GM12878 (cell line): ENCODE measurements around the gene PHC2. TPM values are rescaled to one million over a fixed set of nuclear protein-coding genes. Genes with fewer than 3 reads are reported as not detected.

ENCODE experiments used
- ATAC-seq: fragments of 200-7000 bp; cut with Tn5 transposase; 3 replicates; pipeline ENCODE4 v1.9.1; 2020; ENCODE audit warnings: mild to moderate bottlenecking, moderate library complexity
- BruUV-seq: library from RNA; stranded (reverse); fragments of 400-500 nt; replicated peaks from 2 replicates; lab custom pipeline; 2021; lab: Mats Ljungman, UMichigan
- CTCF ChIA-PET: fragments of 300-600 bp; sonication (Branson Sonifier 250); formaldehyde crosslinking; extraction: SDS; loops from one replicate; lab custom pipeline; 2021; ENCODE audit warnings: inconsistent platforms; lab: Yijun Ruan, JAX
- POLR2A ChIA-PET: fragments of 350-600 bp; formaldehyde crosslinking; extraction: SDS; loops from one replicate; lab custom pipeline; 2021; ENCODE audit warnings: inconsistent platforms; lab: Charles Lee
- RAD21 ChIA-PET: fragments of 300-600 bp; sonication (Branson Sonifier 250); formaldehyde crosslinking; loops from one replicate; lab custom pipeline; 2023; ENCODE audit warnings: antibody characterized with exemption; ENCODE audit not compliant: unreplicated experiment; lab: Charles Lee
- SMC1A ChIA-PET: fragments of 300-600 bp; sonication (Branson Sonifier 250); formaldehyde crosslinking; loops from one replicate; lab custom pipeline; 2023; ENCODE audit not compliant: unreplicated experiment, uncharacterized antibody; lab: Charles Lee
- DNase-seq: peaks from one replicate; pipeline ENCODE4 v3.0.0-alpha.2; 2011; ENCODE audit warnings: low read depth, low spot score
- FAIRE-seq: peaks from 3 replicates; lab custom pipeline; 2011; peaks lifted over from hg19 to GRCh38; lab: Jason Lieb, UNC
- H2AFZ ChIP-seq: 2 replicates; pipeline ENCODE4 v1.6.0; 2011; ENCODE audit warnings: low read depth, low read length, control low read depth; ENCODE audit not compliant: control insufficient read depth
- H3K27ac ChIP-seq: 2 replicates; pipeline ENCODE4 v1.5.1; 2011; ENCODE audit warnings: control low read depth; ENCODE audit not compliant: control insufficient read depth, insufficient read depth
- H3K27me3 ChIP-seq, 2 experiments: replicated peaks in 1 of 2; 2 replicates each; pipeline versions ENCODE4 v1.6.0 to v1.6.1; 2011; ENCODE audit warnings: low read length in 1 of 2; ENCODE audit not compliant: control insufficient read depth in 2 of 2, insufficient read depth in 2 of 2
- H3K36me3 ChIP-seq, 2 experiments: 2 replicates each; pipeline ENCODE4 v1.5.1; 2011; ENCODE audit warnings: low read length in 1 of 2; ENCODE audit not compliant: control insufficient read depth in 2 of 2, insufficient read depth in 2 of 2
- H3K4me1 ChIP-seq: 2 replicates; pipeline ENCODE4 v1.6.1; 2011; ENCODE audit warnings: mild to moderate bottlenecking, low read length, moderate library complexity, mixed read lengths; ENCODE audit not compliant: control insufficient read depth, insufficient read depth
- H3K4me2 ChIP-seq: 2 replicates; pipeline ENCODE4 v1.6.0; 2011; ENCODE audit warnings: control low read depth; ENCODE audit not compliant: control insufficient read depth, insufficient read depth
- H3K4me3 ChIP-seq: fragments of 200-600 bp; sonication (generic); 2 replicates; pipeline ENCODE4 v1.5.1; 2016
- H3K79me2 ChIP-seq: 2 replicates; pipeline ENCODE4 v1.6.0; 2011; ENCODE audit warnings: low read length; ENCODE audit not compliant: control insufficient read depth, insufficient read depth
- H3K9ac ChIP-seq: 2 replicates; pipeline ENCODE4 v1.8.0; 2011; ENCODE audit warnings: low read length, control low read depth, mixed read lengths; ENCODE audit not compliant: control insufficient read depth, insufficient read depth
- H3K9me3 ChIP-seq: replicated peaks from 3 replicates; pipeline ENCODE4 v1.5.1; 2011; ENCODE audit warnings: mild to moderate bottlenecking, low read length; ENCODE audit not compliant: control insufficient read depth, insufficient read depth
- H4K20me1 ChIP-seq: 2 replicates; pipeline ENCODE4 v1.6.0; 2011; ENCODE audit not compliant: control insufficient read depth, insufficient read depth
- BMI1 ChIP-seq: fragments of 450-650 bp; IDR thresholded peaks from 2 replicates; pipeline ENCODE4 v1.6.1; 2016; ENCODE audit warnings: mild to moderate bottlenecking, moderate library complexity, borderline replicate concordance
- MEF2A ChIP-seq: IDR thresholded peaks from 2 replicates; pipeline ENCODE4 v1.6.1; 2011; ENCODE audit warnings: low read depth, mild to moderate bottlenecking, low read length, moderate library complexity; ENCODE audit not compliant: insufficient read depth
- MYC ChIP-seq: IDR thresholded peaks from 2 replicates; pipeline ENCODE4 v1.6.1; 2011; ENCODE audit warnings: mild to moderate bottlenecking, low read length, moderate library complexity, inconsistent platforms; ENCODE audit not compliant: insufficient read depth, insufficient replicate concordance, insufficient read length, severe bottlenecking
- PAX8 ChIP-seq: fragments of 450-650 bp; IDR thresholded peaks from 2 replicates; pipeline ENCODE4 v1.6.1; 2017; ENCODE audit warnings: mild to moderate bottlenecking, moderate library complexity
- POLR2AphosphoS2 ChIP-seq: IDR thresholded peaks from 2 replicates; pipeline ENCODE4 v1.6.1; 2011; ENCODE audit warnings: low read depth, mild to moderate bottlenecking, low read length, improper control_type of control experiment, moderate library complexity
- POU2F2 ChIP-seq: IDR thresholded peaks from 3 replicates; pipeline ENCODE4 v1.6.1; 2011; ENCODE audit warnings: low read depth, mild to moderate bottlenecking, low read length, borderline replicate concordance
- RAD51 ChIP-seq: fragments of 450-650 bp; IDR thresholded peaks from 2 replicates; pipeline ENCODE4 v1.6.1; 2016; ENCODE audit warnings: moderate library complexity, mild to moderate bottlenecking, inconsistent platforms
- RCOR1 ChIP-seq: conservative IDR thresholded peaks from 2 replicates; pipeline ENCODE4 v1.6.1; 2012; ENCODE audit warnings: low read depth, low read length, improper control_type of control experiment
- SMC3 ChIP-seq: IDR thresholded peaks from 2 replicates; pipeline ENCODE4 v1.6.1; 2011; ENCODE audit warnings: low read length, improper control_type of control experiment, borderline replicate concordance
- TBL1XR1 ChIP-seq: IDR thresholded peaks from 2 replicates; pipeline ENCODE4 v1.6.1; 2012; ENCODE audit warnings: low read depth, low read length, improper control_type of control experiment
- WGBS: methylation state at CpG from one replicate; pipeline ENCODE4 v1.1.6; 2016; ENCODE audit warnings: low lambda C conversion rate; ENCODE audit not compliant: insufficient replicate concordance, insufficient coverage; ENCODE audit errors: missing lambda C conversion rate; 5-methylcytosine and 5-hydroxymethylcytosine counted together
- in situ Hi-C: fragments of 300-500 bp; cut with MboI; formaldehyde crosslinking; loops from 9 replicates; pipeline ENCODE4 v1.14.3; 2018; ENCODE audit warnings: mixed read lengths
- intact Hi-C: fragments of 100-400 bp; cut with micrococcal nuclease; formaldehyde crosslinking; loops from one replicate; pipeline ENCODE4 v1.14.2; 2022; ENCODE audit not compliant: unreplicated experiment
- polyA plus RNA-seq, 11 experiments: library from polyadenylated mRNA; depleted of rRNA in 4 of 11; unstranded in 6 of 11; stranded (reverse) in 5 of 11; fragments of >200 nt; fragmentation: Nextera tagmentation in 4 of 11; fragmentation: Illumina TruSeq in 1 of 11; extraction: Ambion mirVana in 4 of 11; extraction: Trizol in 1 of 11; gene quantifications; 1 replicate in 1 of 11; 2 replicates in 10 of 11; pipeline versions ENCODE4 v1.2.1 to v1.2.3, GENCODE V29; 2011 to 2016; ENCODE audit warnings: inconsistent platforms in 2 of 11, missing spikeins in 2 of 11, low read depth in 1 of 11
- total RNA-seq, 4 experiments: library from RNA; depleted of rRNA in 3 of 4; stranded (reverse); fragments of >200 nt in 3 of 4; fragmentation: Illumina TruSeq in 1 of 4; extraction: Trizol in 1 of 4; gene quantifications; 2 replicates each; pipeline versions ENCODE4 v1.2.1 to v1.2.3, GENCODE V29; 2013 to 2021

PHC2 gene
- total and polyA plus RNA-seq, 10 of the 15 experiments (the other 5 are each of a cell fraction or from before 2014, with no cell fraction given), result 2.0 to 35.9 (median 16.4) TPM

- peak overlapping the region; percentile 46; the same call in 1 of the 2 replicates for H3K9ac ChIP-seq
Measured at GRCh38 chr1:33346533-33346926, 84.4 kb downstream of the PHC2 start.

GRCh38 chr1:33344896-33345560 lies 85.9 kb downstream of the PHC2 start:
- no peak for FAIRE-seq
- TF ChIP-seq POLR2AphosphoS2 (no peak), MEF2A (peak; percentile 67; the same call in 1 of the 2 replicates)
- TF ChIP-seq, all 136 proteins: peak for 1
- WGBS, result 45% methylated on average over 2 of the region's 2 CpGs
- ChIA-PET RAD21 (no interaction called here), POLR2A (interaction anchor here (0.6 to 0.7 kb wide), 3 partner anchors 9 to 218 kb away, joined by 3 to 6 read pairs (median 3); no protein-coding TSS in a partner anchor), SMC1A (no interaction called here), CTCF (no interaction called here)
- Histone ChIP-seq H2AFZ (no peak overlapping the region), H3K79me2 (peaks cover 88% of the 10 kb centered on the region), H3K27me3 (no peaks in the 10 kb centered on the region), H3K4me2 (peak overlapping the region; percentile 31), H3K4me3 (0 out of 2 replicates have a peak overlapping the region, but pooled peaks have one; percentile 9), H4K20me1 (no peaks in the 10 kb centered on the region; the same call in 1 of the 2 replicates), H3K9ac (no peak overlapping the region), H3K4me1 (peaks cover 29% of the 10 kb centered on the region), H3K27ac (peak overlapping the region; percentile 22; the same call in 1 of the 2 replicates), H3K9me3 (no peaks in the 10 kb centered on the region), H3K36me3 (peaks cover 0 to 8% of the 10 kb centered on the region in 2 experiments; a peak in 2 of 4 replicates)
- no peak for DNase-seq
- intact Hi-C loops (loop anchor here (10.0 kb wide), 1 partner anchor 220 kb away; no protein-coding TSS in a partner anchor), in situ Hi-C loops (no loop called here)
- BruUV-seq, result TSS peak; percentile 3
- no peak for ATAC-seq

More at GRCh38 chr1:33346533-33346926, 84.4 kb downstream of the PHC2 start:
- intact Hi-C loops (loop anchor here (2.0 to 10.0 kb wide), 2 partner anchors 114 to 222 kb away; no protein-coding TSS in a partner anchor), in situ Hi-C loops (no loop called here)
- Histone ChIP-seq H3K4me1 (peaks cover 31% of the 10 kb centered on the region), H3K36me3 (peaks cover 0 to 4% of the 10 kb centered on the region in 2 experiments; a peak in 2 of 4 replicates), H3K4me2 (peak overlapping the region; percentile 90), H3K79me2 (peaks cover 82% of the 10 kb centered on the region), H3K4me3 (peak overlapping the region; percentile 92), H3K27ac (peak overlapping the region; percentile 7), H4K20me1 (no peaks in the 10 kb centered on the region; the same call in 1 of the 2 replicates), H3K27me3 (no peaks in the 10 kb centered on the region)
- no peak for DNase-seq
- ChIA-PET RAD21 (no interaction called here), CTCF (interaction anchor here (0.7 to 1.2 kb wide), 3 partner anchors 9 to 125 kb away, joined by 3 to 8 read pairs (median 3); no protein-coding TSS in a partner anchor)
- ATAC-seq, result 0 out of 3 replicates have a peak, but pooled peaks have one; percentile 1
- BruUV-seq, result no TSS peak
- FAIRE-seq, result no peak
- WGBS, result 73% methylated on average over 3 of the region's 3 CpGs
- TF ChIP-seq BMI1 (no peak), PAX8 (no peak), RAD51 (no peak), POU2F2 (no peak), RCOR1 (no peak), MYC (no peak), TBL1XR1 (no peak), SMC3 (no peak)
- TF ChIP-seq, all 136 proteins: peak for 0
- ChIA-PET SMC1A (no interaction called here), POLR2A (no interaction called here)
- H2AFZ ChIP-seq, result no peak overlapping the region
- H3K9me3 ChIP-seq, result no peaks in the 10 kb centered on the region
